ENCODE measurements around the gene MAPK7. TPM values are rescaled to one million over a fixed set of nuclear protein-coding genes. Genes with fewer than 3 reads are reported as not detected.
A peak's percentile ranks its signal among the peaks of the same experiment; 100 is the strongest.

MAPK7 gene
- total and polyA plus RNA-seq, 2 experiments from 2014 or later = 21.2 to 28.6 TPM

GRCh38 chr17:19415806-19416775, 37.8 kb downstream of the MAPK7 start:
- Histone ChIP-seq H3K4me1 (ENCODE audit: insufficient read depth) (peaks cover 21% of the 10 kb centered on the region), H3K9me3 (ENCODE audit: low read depth) (no peaks in the 10 kb centered on the region), H4K20me1 (ENCODE audit: insufficient read depth) (no peaks in the 10 kb centered on the region), H3F3A (ENCODE audit: insufficient read depth) (peaks cover 30% of the 10 kb centered on the region), H3K9me2 (ENCODE audit: insufficient read depth) (no peaks in the 10 kb centered on the region), H3K36me3 (ENCODE audit: low read depth) (no peaks in the 10 kb centered on the region), H3K4me2 (ENCODE audit: unreplicated experiment) (no peak overlapping the region), H3K9ac (no peak overlapping the region), H3K4me3 (no peak overlapping the region), H2AFZ (no peak overlapping the region), H3K79me2 (ENCODE audit: insufficient read depth) (no peaks in the 10 kb centered on the region), H3K27ac (no peak overlapping the region), H3K27me3 (replicated peaks; ENCODE audit: insufficient read depth) (no peaks in the 10 kb centered on the region)
- in situ Hi-C loops (cut with MboI) = no loop called here
- WGBS, 2 experiments (ENCODE audit: low coverage in 1 of 2, low lambda C conversion rate in 2 of 2, missing lambda C conversion rate in 2 of 2) = 93 to 95% methylated on average over 17 to 18 of the region's 18 CpGs
- no peak for DNase-seq
- TF ChIP-seq EZH2 (IDR thresholded peaks at IDR 0.05; ENCODE audit: insufficient read depth, poor library complexity, severe bottlenecking) = no peak
- no peak for TF ChIP-seq EZH2phosphoT487 (IDR thresholded peaks at IDR 0.05; ENCODE audit: insufficient read depth, low read depth)

DNA sequence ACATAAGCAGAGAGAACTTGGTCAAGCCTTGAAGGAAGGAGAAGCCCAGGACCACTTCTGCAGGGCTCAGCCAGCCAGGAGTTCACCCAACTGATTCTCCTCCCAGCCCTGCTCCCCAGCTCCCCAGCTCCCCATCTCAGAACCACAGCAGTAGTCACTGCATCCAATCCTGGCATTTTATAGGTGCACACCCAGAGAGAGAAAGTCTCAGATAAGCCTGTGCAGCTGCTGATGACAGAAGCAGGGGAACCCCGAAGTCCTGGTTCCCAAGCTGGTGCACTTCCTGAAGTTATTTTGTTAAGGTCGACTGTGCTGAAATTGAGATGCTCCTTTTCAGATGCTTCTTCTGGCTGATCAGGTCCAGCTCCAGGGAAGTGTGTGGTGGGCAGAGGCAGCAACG, 39.3 kb downstream of the MAPK7 start:
- peak overlapping the region; percentile 73 for H3K27ac ChIP-seq
- H3K36me3 ChIP-seq (ENCODE audit: low read depth) = no peaks in the 10 kb centered on the region
- H3K4me3 ChIP-seq = no peak overlapping the region
- in situ Hi-C loops (cut with MboI) = no loop called here
- H3K9me3 ChIP-seq (ENCODE audit: low read depth) = no peaks in the 10 kb centered on the region
- peak overlapping the region; percentile 35 for H3K4me2 ChIP-seq (ENCODE audit: unreplicated experiment)
- H3K4me1 ChIP-seq (ENCODE audit: insufficient read depth) = peaks cover 19% of the 10 kb centered on the region
- H2AFZ ChIP-seq = no peak overlapping the region
- H3K9ac ChIP-seq = peak overlapping the region; percentile 41; the same call in 1 of the 2 replicates
- WGBS, 2 experiments (ENCODE audit: low coverage in 1 of 2, low lambda C conversion rate in 2 of 2, missing lambda C conversion rate in 2 of 2) = 7 to 9% methylated on average over 3 of the region's 3 CpGs
- H3F3A ChIP-seq (ENCODE audit: insufficient read depth) = peaks cover 30% of the 10 kb centered on the region
- H3K79me2 ChIP-seq (ENCODE audit: insufficient read depth) = no peaks in the 10 kb centered on the region
- H3K27me3 ChIP-seq (replicated peaks; ENCODE audit: insufficient read depth) = no peaks in the 10 kb centered on the region
- DNase-seq = no peak
- no peaks in the 10 kb centered on the region for H3K9me2 ChIP-seq (ENCODE audit: insufficient read depth)
- no peak for TF ChIP-seq EZH2phosphoT487 (IDR thresholded peaks at IDR 0.05; ENCODE audit: insufficient read depth, low read depth)
- no peaks in the 10 kb centered on the region for H4K20me1 ChIP-seq (ENCODE audit: insufficient read depth)

GRCh38 chr17:19418251-19418992, 40.1 kb downstream of the MAPK7 start:
- no peaks in the 10 kb centered on the region for H3K9me2 ChIP-seq (ENCODE audit: insufficient read depth)
- peak overlapping the region; percentile 73 for H3K27ac ChIP-seq
- peaks cover 19% of the 10 kb centered on the region for H3K4me1 ChIP-seq (ENCODE audit: insufficient read depth)
- H3F3A ChIP-seq (ENCODE audit: insufficient read depth) = peaks cover 30% of the 10 kb centered on the region
- no peaks in the 10 kb centered on the region for H3K27me3 ChIP-seq (replicated peaks; ENCODE audit: insufficient read depth)
- no peaks in the 10 kb centered on the region for H3K9me3 ChIP-seq (ENCODE audit: low read depth)
- H3K4me2 ChIP-seq (ENCODE audit: unreplicated experiment) = peak overlapping the region; percentile 35
- H3K9ac ChIP-seq = peak overlapping the region; percentile 41
- no peak overlapping the region for H3K4me3 ChIP-seq
- H3K36me3 ChIP-seq (ENCODE audit: low read depth) = no peaks in the 10 kb centered on the region
- DNase-seq = peak; percentile 94
- WGBS, 2 experiments (ENCODE audit: low coverage in 1 of 2, low lambda C conversion rate in 2 of 2, missing lambda C conversion rate in 2 of 2) = 15 to 16% methylated on average over 7 of the region's 7 CpGs
- H3K79me2 ChIP-seq (ENCODE audit: insufficient read depth) = no peaks in the 10 kb centered on the region
- peak overlapping the region; percentile 29; the same call in 1 of the 2 replicates for H2AFZ ChIP-seq
- in situ Hi-C loops (cut with MboI) = no loop called here
- no peak for TF ChIP-seq EZH2phosphoT487 (IDR thresholded peaks at IDR 0.05; ENCODE audit: insufficient read depth, low read depth)
- no peak for TF ChIP-seq EZH2 (IDR thresholded peaks at IDR 0.05; ENCODE audit: insufficient read depth, poor library complexity, severe bottlenecking)
- no peaks in the 10 kb centered on the region for H4K20me1 ChIP-seq (ENCODE audit: insufficient read depth)

- H3K4me3 ChIP-seq = no peak overlapping the region
- no peaks in the 10 kb centered on the region for H4K20me1 ChIP-seq (ENCODE audit: insufficient read depth)
- 44 to 54% methylated on average over 4 of the region's 4 CpGs for WGBS, 2 experiments (ENCODE audit: low coverage in 1 of 2, low lambda C conversion rate in 2 of 2, missing lambda C conversion rate in 2 of 2)
- H3K4me1 ChIP-seq (ENCODE audit: insufficient read depth) = peaks cover 26% of the 10 kb centered on the region
- no peak overlapping the region for H3K27ac ChIP-seq
- TF ChIP-seq EZH2 (IDR thresholded peaks at IDR 0.05; ENCODE audit: insufficient read depth, poor library complexity, severe bottlenecking) (no peak), EZH2phosphoT487 (IDR thresholded peaks at IDR 0.05; ENCODE audit: insufficient read depth, low read depth) (no peak)
- H2AFZ ChIP-seq = no peak overlapping the region
- peaks cover 30% of the 10 kb centered on the region for H3F3A ChIP-seq (ENCODE audit: insufficient read depth)
- H3K9me3 ChIP-seq (ENCODE audit: low read depth) = no peaks in the 10 kb centered on the region
- no peak overlapping the region for H3K4me2 ChIP-seq (ENCODE audit: unreplicated experiment)
- no peak overlapping the region for H3K9ac ChIP-seq
- in situ Hi-C loops (cut with MboI) = no loop called here
- H3K9me2 ChIP-seq (ENCODE audit: insufficient read depth) = no peaks in the 10 kb centered on the region
- no peaks in the 10 kb centered on the region for H3K27me3 ChIP-seq (replicated peaks; ENCODE audit: insufficient read depth)
- H3K79me2 ChIP-seq (ENCODE audit: insufficient read depth) = no peaks in the 10 kb centered on the region
- DNase-seq = no peak
- H3K36me3 ChIP-seq (ENCODE audit: low read depth) = no peaks in the 10 kb centered on the region
Observed at GRCh38 chr17:19421219-19421618, 42.9 kb downstream of the MAPK7 start.

Data from GM23248 (cell line).